ENCODE results near the gene KCNA4. TPM values are rescaled to one million over a fixed set of nuclear protein-coding genes. Genes with fewer than 3 reads are reported as not detected.

Gene KCNA4
- total RNA-seq, 1 donor from 2014 or later, result 1.3 TPM

- TF ChIP-seq EZH2 (IDR thresholded peaks at IDR 0.05), result no peak
- TF ChIP-seq CTCF (IDR thresholded peaks at IDR 0.05), result peak; percentile 33
- Histone ChIP-seq H3K27ac (no peak overlapping the region), H3K4me3 (no peak overlapping the region), H2AFZ (replicated peaks) (no peak overlapping the region), H3K9me3 (ENCODE audit: low read depth) (no peaks in the 10 kb centered on the region), H3K4me2 (no peak overlapping the region), H3F3A (ENCODE audit: low read depth) (no peaks in the 10 kb centered on the region), H4K20me1 (ENCODE audit: low read depth) (no peaks in the 10 kb centered on the region), H3K27me3 (no peaks in the 10 kb centered on the region), H3K9ac (no peak overlapping the region), H3K79me2 (ENCODE audit: low read depth) (no peaks in the 10 kb centered on the region), H3K36me3 (no peaks in the 10 kb centered on the region), H3K4me1 (no peaks in the 10 kb centered on the region)
- no peak overlapping the region for H3K27ac Mint-ChIP-seq
- H3K36me3 Mint-ChIP-seq, result no peaks in the 10 kb centered on the region
- peaks cover 2% of the 10 kb centered on the region for H3K27me3 Mint-ChIP-seq (ENCODE audit: insufficient read depth, low read depth)
- no peaks in the 10 kb centered on the region for H3K9me3 Mint-ChIP-seq
- DNase-seq (ENCODE audit: low spot score), result no peak
- H3K4me1 Mint-ChIP-seq, result no peaks in the 10 kb centered on the region
- H3K4me3 Mint-ChIP-seq, result no peak overlapping the region
These were observed 32.4 kb upstream of the KCNA4 start for GRCh38 chr11:30049214-30049613.

- Histone ChIP-seq H4K20me1 (ENCODE audit: low read depth) (no peaks in the 10 kb centered on the region), H3K4me3 (no peak overlapping the region), H3K4me1 (no peaks in the 10 kb centered on the region), H3K27me3 (no peaks in the 10 kb centered on the region), H3K79me2 (ENCODE audit: low read depth) (no peaks in the 10 kb centered on the region), H3K4me2 (no peak overlapping the region), H3K9me3 (ENCODE audit: low read depth) (no peaks in the 10 kb centered on the region), H2AFZ (replicated peaks) (no peak overlapping the region), H3K36me3 (no peaks in the 10 kb centered on the region), H3F3A (ENCODE audit: low read depth) (no peaks in the 10 kb centered on the region), H3K27ac (no peak overlapping the region), H3K9ac (no peak overlapping the region)
- no peak overlapping the region for H3K4me3 Mint-ChIP-seq
- H3K27ac Mint-ChIP-seq, result no peak overlapping the region
- H3K4me1 Mint-ChIP-seq, result no peaks in the 10 kb centered on the region
- H3K9me3 Mint-ChIP-seq, result no peaks in the 10 kb centered on the region
- no peaks in the 10 kb centered on the region for H3K36me3 Mint-ChIP-seq
- peak; percentile 57 for DNase-seq (ENCODE audit: low spot score)
- TF ChIP-seq CTCF (IDR thresholded peaks at IDR 0.05) (peak; percentile 50), EZH2 (IDR thresholded peaks at IDR 0.05) (no peak), EZH2phosphoT487 (IDR thresholded peaks at IDR 0.05) (no peak)
- no peaks in the 10 kb centered on the region for H3K27me3 Mint-ChIP-seq (ENCODE audit: insufficient read depth, low read depth)
These were observed 29.7 kb upstream of the KCNA4 start for GRCh38 chr11:30046578-30046945.

GRCh38 chr11:30045921-30046577 is 29.2 kb upstream of the KCNA4 start:
- Mint-ChIP-seq H3K36me3 (no peaks in the 10 kb centered on the region), H3K27me3 (ENCODE audit: insufficient read depth, low read depth) (no peaks in the 10 kb centered on the region), H3K4me3 (no peak overlapping the region)

More at GRCh38 chr11:30045921-30046577, 29.2 kb upstream of the KCNA4 start:
- H3K36me3 ChIP-seq, result no peaks in the 10 kb centered on the region
- H3F3A ChIP-seq (ENCODE audit: low read depth), result no peaks in the 10 kb centered on the region
- TF ChIP-seq EZH2 (IDR thresholded peaks at IDR 0.05) (no peak), CTCF (IDR thresholded peaks at IDR 0.05) (no peak), EZH2phosphoT487 (IDR thresholded peaks at IDR 0.05) (no peak)
- no peak overlapping the region for H3K4me2 ChIP-seq
- no peak overlapping the region for H3K27ac Mint-ChIP-seq
- H3K27ac ChIP-seq, result no peak overlapping the region
- H4K20me1 ChIP-seq (ENCODE audit: low read depth), result no peaks in the 10 kb centered on the region
- H3K4me1 ChIP-seq, result no peaks in the 10 kb centered on the region
- no peaks in the 10 kb centered on the region for H3K27me3 ChIP-seq
- DNase-seq (ENCODE audit: low spot score), result no peak
- H3K79me2 ChIP-seq (ENCODE audit: low read depth), result no peaks in the 10 kb centered on the region
- H3K9ac ChIP-seq, result no peak overlapping the region
- no peak overlapping the region for H2AFZ ChIP-seq (replicated peaks)
- no peaks in the 10 kb centered on the region for H3K4me1 Mint-ChIP-seq
- H3K9me3 Mint-ChIP-seq, result no peaks in the 10 kb centered on the region
- no peak overlapping the region for H3K4me3 ChIP-seq
- H3K9me3 ChIP-seq (ENCODE audit: low read depth), result no peaks in the 10 kb centered on the region
